ENCODE data around the gene UPP2. TPM values are rescaled to one million over a fixed set of nuclear protein-coding genes. Genes with fewer than 3 reads are reported as not detected.

The UPP2 gene
- total RNA-seq, 2 donors from 2014 or later = not detected

DNA sequence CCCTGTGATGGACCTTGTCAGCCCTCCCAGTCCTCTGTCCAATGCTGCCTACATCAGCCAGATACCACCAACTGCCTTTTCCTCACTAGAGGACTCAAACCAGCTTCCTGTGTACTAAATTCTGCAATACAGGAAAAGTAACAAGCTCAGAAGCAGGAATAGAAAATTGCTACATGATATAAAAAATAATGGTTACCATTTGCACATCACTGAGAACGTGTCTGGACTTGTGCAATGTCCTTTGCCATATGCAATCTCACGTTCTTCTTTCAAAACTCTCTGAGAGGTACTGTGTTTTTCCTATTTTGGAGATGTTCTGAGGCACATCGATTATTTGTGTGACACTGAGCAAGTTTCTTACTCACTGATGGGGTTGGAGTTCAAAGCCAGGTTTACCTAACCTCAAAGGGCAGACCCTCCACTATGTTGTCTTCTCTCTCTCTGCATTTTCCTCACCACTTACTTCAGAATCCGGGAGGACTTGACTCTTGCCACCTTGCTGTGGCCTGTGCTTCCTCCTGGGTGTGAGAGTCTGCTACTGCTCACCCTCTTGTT, 12.1 kb downstream of the UPP2 start:
- intact Hi-C loops (cut with DNase I) = no loop called here
- no peak overlapping the region for H3K4me3 ChIP-seq
- no peak for DNase-seq (ENCODE audit: low spot score)
- TF ChIP-seq CTCF (IDR thresholded peaks at IDR 0.05) (no peak), POLR2A (IDR thresholded peaks at IDR 0.05) (no peak), POLR2AphosphoS5 (IDR thresholded peaks at IDR 0.05) (no peak)
- no peaks in the 10 kb centered on the region for H3K4me1 ChIP-seq (replicated peaks)
- no peaks in the 10 kb centered on the region for H3K36me3 ChIP-seq
- whole genome bisulfite sequencing = 77% methylated on average over 4 of the region's 4 CpGs
- no peaks in the 10 kb centered on the region for H3K9me3 ChIP-seq
- H3K27me3 ChIP-seq (replicated peaks; ENCODE audit: insufficient read depth) = no peaks in the 10 kb centered on the region
- H3K27ac ChIP-seq = no peak overlapping the region

- no peak overlapping the region for H3K4me3 ChIP-seq
- DNase-seq (ENCODE audit: low spot score) = no peak
- no peak for TF ChIP-seq POLR2AphosphoS5 (IDR thresholded peaks at IDR 0.05)
- TF ChIP-seq CTCF (IDR thresholded peaks at IDR 0.05) = no peak
- no peak for TF ChIP-seq POLR2A (IDR thresholded peaks at IDR 0.05)
- no peaks in the 10 kb centered on the region for H3K27me3 ChIP-seq (replicated peaks; ENCODE audit: insufficient read depth)
- intact Hi-C loops (cut with DNase I) = no loop called here
- H3K4me1 ChIP-seq (replicated peaks) = no peaks in the 10 kb centered on the region
- H3K36me3 ChIP-seq = no peaks in the 10 kb centered on the region
- WGBS = 65% methylated on average over 2 of the region's 2 CpGs
- H3K27ac ChIP-seq = no peak overlapping the region
- H3K9me3 ChIP-seq = no peaks in the 10 kb centered on the region
Measured at GRCh38 chr2:158114516-158114915, 12.8 kb downstream of the UPP2 start.

GRCh38 chr2:158115202-158115767, 13.6 kb downstream of the UPP2 start:
- no peak for TF ChIP-seq POLR2A (IDR thresholded peaks at IDR 0.05)
- no peak for TF ChIP-seq CTCF (IDR thresholded peaks at IDR 0.05)
- TF ChIP-seq POLR2AphosphoS5 (IDR thresholded peaks at IDR 0.05) = no peak
- intact Hi-C loops (cut with DNase I) = no loop called here
- no peak overlapping the region for H3K27ac ChIP-seq
- no peaks in the 10 kb centered on the region for H3K27me3 ChIP-seq (replicated peaks; ENCODE audit: insufficient read depth)
- no peaks in the 10 kb centered on the region for H3K36me3 ChIP-seq
- no peaks in the 10 kb centered on the region for H3K9me3 ChIP-seq
- DNase-seq (ENCODE audit: low spot score) = no peak
- WGBS = 68% methylated on average over 6 of the region's 6 CpGs
- no peaks in the 10 kb centered on the region for H3K4me1 ChIP-seq (replicated peaks)
- no peak overlapping the region for H3K4me3 ChIP-seq

DNA sequence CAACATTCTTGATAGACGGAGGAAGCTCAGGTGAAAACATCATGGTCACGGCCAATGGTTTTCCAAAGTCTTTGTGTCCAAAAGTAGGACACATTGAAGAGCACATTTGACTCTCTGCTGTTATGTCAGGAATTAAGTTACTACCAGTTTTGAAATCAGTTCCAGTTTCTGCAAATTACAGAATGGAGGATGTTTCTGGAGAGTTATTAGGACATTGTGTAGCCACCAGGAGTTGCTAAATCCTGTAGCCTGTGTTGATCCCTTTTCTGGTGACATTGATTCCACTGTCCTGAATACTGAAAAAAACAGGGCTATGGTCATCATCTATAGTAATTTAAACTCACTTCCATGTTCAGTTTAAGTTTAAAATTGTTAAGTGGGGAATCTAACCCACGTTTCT, 15.3 kb downstream of the UPP2 start:
- Histone ChIP-seq H3K27ac (no peak overlapping the region), H3K36me3 (no peaks in the 10 kb centered on the region), H3K27me3 (replicated peaks; ENCODE audit: insufficient read depth) (no peaks in the 10 kb centered on the region), H3K4me3 (no peak overlapping the region), H3K4me1 (replicated peaks) (no peaks in the 10 kb centered on the region), H3K9me3 (no peaks in the 10 kb centered on the region)
- no peak for DNase-seq (ENCODE audit: low spot score)
- intact Hi-C loops (cut with DNase I) = no loop called here
- TF ChIP-seq POLR2AphosphoS5 (IDR thresholded peaks at IDR 0.05) (no peak), CTCF (IDR thresholded peaks at IDR 0.05) (no peak), POLR2A (IDR thresholded peaks at IDR 0.05) (no peak)
- 90% methylated on average over 3 of the region's 3 CpGs for WGBS

DNA sequence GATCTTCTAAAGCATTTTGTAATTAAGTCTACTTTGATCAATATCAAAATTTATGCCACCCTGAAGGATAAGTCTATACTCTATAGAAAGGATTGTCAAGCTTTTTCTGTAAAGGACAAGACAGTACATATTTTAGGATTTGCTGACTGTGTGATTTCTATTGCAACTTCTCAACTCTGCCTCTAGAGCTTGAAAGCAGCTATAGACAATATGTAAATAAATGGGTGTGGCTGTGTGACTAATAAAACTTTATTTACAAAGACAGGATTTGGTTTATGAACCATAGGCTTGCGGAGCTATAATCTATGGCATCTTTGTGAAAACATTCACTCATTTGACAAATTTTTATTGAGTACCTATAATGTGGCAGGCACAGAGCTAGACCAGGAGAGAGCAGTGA, 18.4 kb downstream of the UPP2 start:
- no peak for TF ChIP-seq POLR2A (IDR thresholded peaks at IDR 0.05)
- no peak for TF ChIP-seq POLR2AphosphoS5 (IDR thresholded peaks at IDR 0.05)
- TF ChIP-seq CTCF (IDR thresholded peaks at IDR 0.05) = no peak
- Histone ChIP-seq H3K36me3 (no peaks in the 10 kb centered on the region), H3K4me1 (replicated peaks) (no peaks in the 10 kb centered on the region), H3K27ac (no peak overlapping the region), H3K9me3 (no peaks in the 10 kb centered on the region), H3K27me3 (replicated peaks; ENCODE audit: insufficient read depth) (no peaks in the 10 kb centered on the region), H3K4me3 (no peak overlapping the region)
- intact Hi-C loops (cut with DNase I) = no loop called here
- no peak for DNase-seq (ENCODE audit: low spot score)
- 73% methylated on average over 1 of the region's 1 CpG for WGBS
